Regular cardiac myocyte (primary cell): ENCODE results near the gene MASTL. TPM values are rescaled to one million over a fixed set of nuclear protein-coding genes. Genes with fewer than 3 reads are reported as not detected.

Experiments
- total RNA-seq: library from RNA; depleted of rRNA; stranded (reverse); fragments of >200 nt; gene quantifications from 2 replicates; pipeline ENCODE4 v1.2.3, GENCODE V29; 2014

The MASTL gene
- 10.4 and 20.7 TPM in 2 replicates for total RNA-seq

DNA sequence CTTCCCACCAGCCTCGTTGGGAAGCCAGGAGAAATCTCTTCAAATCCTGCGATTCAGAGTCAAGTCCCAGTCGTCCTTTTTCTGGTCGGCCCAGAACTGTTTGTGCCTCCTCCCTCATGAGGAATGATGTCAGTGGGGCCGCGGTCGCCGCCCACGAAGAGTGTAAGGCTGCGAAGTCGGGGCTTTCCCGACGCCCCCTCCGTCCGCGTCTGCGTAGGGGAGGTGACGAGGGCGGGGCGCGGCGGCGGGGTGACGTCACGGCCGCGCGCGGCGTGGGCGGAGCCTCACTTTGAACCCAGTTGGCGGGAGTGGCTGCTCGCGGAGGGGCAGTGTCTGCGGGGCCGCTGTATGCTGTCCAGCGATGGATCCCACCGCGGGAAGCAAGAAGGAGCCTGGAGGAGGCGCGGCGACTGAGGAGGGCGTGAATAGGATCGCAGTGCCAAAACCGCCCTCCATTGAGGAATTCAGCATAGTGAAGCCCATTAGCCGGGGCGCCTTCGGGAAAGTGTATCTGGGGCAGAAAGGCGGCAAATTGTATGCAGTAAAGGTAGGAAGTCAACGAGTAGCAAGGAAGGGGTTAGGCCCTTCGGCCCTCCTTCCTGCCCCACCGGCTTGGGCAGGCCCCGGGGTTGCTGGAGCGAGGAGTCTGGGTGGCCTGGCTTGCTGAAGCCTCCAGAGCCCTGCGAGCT is at the start of gene MASTL:
TSS of gene MASTL (plus strand) at position 287 of the 689 bp plus-strand sequence. CDS start at position 362, 75 bp downstream.

Other genes with a start within 250 kb of the MASTL start
- gene ANKRD26, start 54.9 kb upstream of the MASTL start, total RNA-seq = 9.0 and 9.6 TPM in 2 replicates
- gene YME1L1, start 968 bp upstream of the MASTL start, total RNA-seq = 115 and 141 TPM in 2 replicates
- 28.5 and 33.7 TPM in 2 replicates for gene ACBD5, start 85.4 kb downstream of the MASTL start, total RNA-seq